Esophagus muscularis mucosa (tissue), 4 donors: ENCODE measurements around the gene SCAND1. TPM values are rescaled to one million over a fixed set of nuclear protein-coding genes. Genes with fewer than 3 reads are reported as not detected.

ENCODE experiments used
- DNase-seq: peaks from one replicate; pipeline ENCODE4 v3.0.0-alpha.2; 2017; ENCODE audit errors: extremely low spot score
- H3K27ac ChIP-seq, 4 donors: fragments of 200-600 bp; sonication (generic); replicated peaks in 1 of 4; 1 replicate in 3 of 4; 2 replicates in 1 of 4; pipeline ENCODE4 v1.5.1; 2016 to 2019; ENCODE audit warnings: mild to moderate bottlenecking in 1 of 4
- H3K27me3 ChIP-seq, 4 donors: fragments of 200-600 bp; sonication (generic); one replicate each; pipeline versions ENCODE4 v1.5.1 to v1.6.0; 2016 to 2019
- H3K36me3 ChIP-seq, 4 donors: fragments of 200-600 bp; sonication (generic); one replicate each; pipeline ENCODE4 v1.5.1; 2016 to 2019
- H3K4me1 ChIP-seq, 4 donors: fragments of 200-600 bp; sonication (generic); one replicate each; pipeline ENCODE4 v1.5.1; 2016 to 2019
- H3K4me3 ChIP-seq, 4 donors: fragments of 200-600 bp; sonication (generic); 1 replicate in 2 of 4; 2 replicates in 2 of 4; pipeline ENCODE4 v1.5.1; 2016 to 2019; ENCODE audit warnings: mild to moderate bottlenecking in 4 of 4, moderate library complexity in 1 of 4
- H3K9me3 ChIP-seq, 4 donors: fragments of 200-600 bp; sonication (generic); 1 replicate in 3 of 4; 2 replicates in 1 of 4; pipeline ENCODE4 v1.5.1; 2016 to 2019
- EP300 ChIP-seq: sonication (generic); formaldehyde crosslinking; IDR thresholded peaks from one replicate; pipeline ENCODE4 v1.6.1; 2017; ENCODE audit warnings: antibody characterized with exemption
- POLR2A ChIP-seq: fragments of 450-650 bp; IDR thresholded peaks from one replicate; pipeline ENCODE4 v1.6.1; 2017; ENCODE audit warnings: antibody characterized with exemption, moderate library complexity, mild to moderate bottlenecking, low read depth
- POLR2AphosphoS5 ChIP-seq, 2 donors: sonication (generic); formaldehyde crosslinking; IDR thresholded peaks; one replicate each; pipeline ENCODE4 v1.6.1; 2017; ENCODE audit warnings: antibody characterized with exemption in 2 of 2
- WGBS: methylation state at CpG from one replicate; pipeline ENCODE4 v1.1.5; 2018; 5-methylcytosine and 5-hydroxymethylcytosine counted together
- intact Hi-C: fragments of 100-400 bp; cut with DNase I; formaldehyde crosslinking; loops from one replicate; pipeline ENCODE4 v1.15.1; 2023
- total RNA-seq, 4 donors: library from RNA; depleted of rRNA; stranded (reverse); fragments of >200 nt; gene quantifications; one replicate each; pipeline versions ENCODE4 v1.1.0 to v1.2.1, GENCODE V29; 2016
- TF ChIP-seq, protein P1 (sequence below), 3 experiments: fragments of 200-600 bp in 2 of 3; fragments of 450-650 bp in 1 of 3; sonication (generic) in 2 of 3; IDR thresholded peaks; one replicate each; pipeline ENCODE4 v1.5.1; 2017 to 2019; ENCODE audit warnings: antibody characterized with exemption in 3 of 3, mild to moderate bottlenecking in 2 of 3, moderate library complexity in 1 of 3

Gene SCAND1
- total RNA-seq, 4 donors from 2014 or later: 79.7 to 138 (median 94.2) TPM

GRCh38 chr20:35994994-35995453, 40.7 kb upstream of the SCAND1 start:
- Histone ChIP-seq H3K9me3 (no peaks in the 10 kb centered on the region), H3K36me3 (no peaks in the 10 kb centered on the region), H3K27ac (no peak overlapping the region), H3K4me3 (no peak overlapping the region), H3K4me1 (peaks cover 0 to 7% (median 3%) of the 10 kb centered on the region in 4 donors), H3K27me3 (no peaks in the 10 kb centered on the region)
- no peak for TF ChIP-seq POLR2A
- TF ChIP-seq, protein P1, sequence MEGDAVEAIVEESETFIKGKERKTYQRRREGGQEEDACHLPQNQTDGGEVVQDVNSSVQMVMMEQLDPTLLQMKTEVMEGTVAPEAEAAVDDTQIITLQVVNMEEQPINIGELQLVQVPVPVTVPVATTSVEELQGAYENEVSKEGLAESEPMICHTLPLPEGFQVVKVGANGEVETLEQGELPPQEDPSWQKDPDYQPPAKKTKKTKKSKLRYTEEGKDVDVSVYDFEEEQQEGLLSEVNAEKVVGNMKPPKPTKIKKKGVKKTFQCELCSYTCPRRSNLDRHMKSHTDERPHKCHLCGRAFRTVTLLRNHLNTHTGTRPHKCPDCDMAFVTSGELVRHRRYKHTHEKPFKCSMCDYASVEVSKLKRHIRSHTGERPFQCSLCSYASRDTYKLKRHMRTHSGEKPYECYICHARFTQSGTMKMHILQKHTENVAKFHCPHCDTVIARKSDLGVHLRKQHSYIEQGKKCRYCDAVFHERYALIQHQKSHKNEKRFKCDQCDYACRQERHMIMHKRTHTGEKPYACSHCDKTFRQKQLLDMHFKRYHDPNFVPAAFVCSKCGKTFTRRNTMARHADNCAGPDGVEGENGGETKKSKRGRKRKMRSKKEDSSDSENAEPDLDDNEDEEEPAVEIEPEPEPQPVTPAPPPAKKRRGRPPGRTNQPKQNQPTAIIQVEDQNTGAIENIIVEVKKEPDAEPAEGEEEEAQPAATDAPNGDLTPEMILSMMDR (IDR thresholded peaks at IDR 0.05): peak; percentile 84 to 90 (median 89)
- no peak for TF ChIP-seq EP300
- TF ChIP-seq POLR2AphosphoS5 (IDR thresholded peaks at IDR 0.05): peak in 1 of 2 donors; percentile 46
- 1% methylated on average over 6 of the region's 6 CpGs for WGBS
- intact Hi-C loops: loop anchor here (1.0 to 5.0 kb wide), 2 partner anchors 143 to 202 kb away; no protein-coding TSS in a partner anchor
- peak; percentile 96 for DNase-seq

DNA sequence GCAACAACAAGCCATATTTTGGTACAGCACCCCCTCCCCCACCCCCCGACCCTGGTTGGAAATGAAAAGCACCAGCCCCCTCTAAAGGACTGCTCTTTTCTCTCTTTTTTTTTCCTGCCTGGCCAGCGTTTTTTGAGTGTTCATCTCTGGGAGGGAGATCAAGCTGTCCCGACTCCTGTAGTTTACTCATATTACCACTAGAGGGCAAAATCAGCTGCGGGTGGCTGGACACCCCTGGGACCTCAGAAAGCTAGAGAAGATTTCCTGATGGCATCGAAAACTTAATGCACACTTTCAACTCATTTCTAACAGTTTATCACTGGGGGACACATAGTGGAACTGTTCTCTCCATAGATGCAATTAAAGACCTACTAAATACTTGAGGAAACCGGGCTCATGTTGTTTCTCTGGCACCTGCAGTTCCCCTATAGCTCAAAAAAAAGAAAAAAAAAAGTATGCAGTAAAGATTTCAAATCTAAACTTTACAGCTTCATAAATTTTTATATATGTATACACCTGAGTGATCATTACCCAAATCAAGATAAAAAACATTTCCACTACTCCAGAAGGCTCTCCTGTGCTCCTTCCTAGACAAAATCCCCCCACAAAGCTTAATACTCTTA, 38.5 kb upstream of the SCAND1 start:
- WGBS: 0% methylated on average over 6 of the region's 6 CpGs
- no peak for DNase-seq
- no peak overlapping the region for H3K4me3 ChIP-seq

GRCh38 chr20:35991142-35991771, 37.0 kb upstream of the SCAND1 start:
- no peak for DNase-seq
- H3K27ac ChIP-seq: no peak overlapping the region
- peaks cover 0 to 7% (median 3%) of the 10 kb centered on the region in 4 donors for H3K4me1 ChIP-seq
- no peaks in the 10 kb centered on the region for H3K9me3 ChIP-seq
- no peaks in the 10 kb centered on the region for H3K27me3 ChIP-seq
- no peaks in the 10 kb centered on the region for H3K36me3 ChIP-seq
- intact Hi-C loops: loop anchor here (5.0 kb wide), 1 partner anchor 206 kb away; no protein-coding TSS in a partner anchor
- WGBS: 40% methylated on average over 3 of the region's 3 CpGs
- no peak overlapping the region for H3K4me3 ChIP-seq
- TF ChIP-seq POLR2A: no peak
- TF ChIP-seq EP300: no peak
- TF ChIP-seq, protein P1 (IDR thresholded peaks at IDR 0.05): peak in 1 of 3 experiments; percentile 30

More for the DNA sequence above, 38.5 kb upstream of the SCAND1 start:
- no peaks in the 10 kb centered on the region for H3K36me3 ChIP-seq
- TF ChIP-seq, protein P1 (IDR thresholded peaks at IDR 0.05): peak; percentile 78 to 80 (median 78)
- TF ChIP-seq POLR2A: no peak
- H3K4me1 ChIP-seq: peaks cover 0 to 7% (median 3%) of the 10 kb centered on the region in 4 donors
- H3K9me3 ChIP-seq: no peaks in the 10 kb centered on the region
- intact Hi-C loops: loop anchor here (5.0 kb wide), 1 partner anchor 204 kb away; no protein-coding TSS in a partner anchor
- no peak overlapping the region for H3K27ac ChIP-seq
- H3K27me3 ChIP-seq: no peaks in the 10 kb centered on the region

GRCh38 chr20:35988910-35989463, 34.7 kb upstream of the SCAND1 start:
- DNase-seq: no peak
- intact Hi-C loops: no loop called here
- no peaks in the 10 kb centered on the region for H3K9me3 ChIP-seq
- no peak overlapping the region for H3K27ac ChIP-seq
- peaks cover 0 to 5% (median 1%) of the 10 kb centered on the region in 4 donors for H3K4me1 ChIP-seq
- TF ChIP-seq, protein P1 (IDR thresholded peaks at IDR 0.05): no peak
- TF ChIP-seq POLR2AphosphoS5 (IDR thresholded peaks at IDR 0.05): no peak
- no peak for TF ChIP-seq EP300
- no peak for TF ChIP-seq POLR2A
- no peak overlapping the region for H3K4me3 ChIP-seq
- 90% methylated on average over 2 of the region's 2 CpGs for WGBS
- H3K36me3 ChIP-seq: no peaks in the 10 kb centered on the region
- H3K27me3 ChIP-seq: no peaks in the 10 kb centered on the region
